GM18519 (cell line): ENCODE results near the gene IRF1.
A peak's percentile ranks its signal among the peaks of the same experiment; 100 is the strongest.

Source experiments
- ATAC-seq: cut with Tn5 transposase; IDR thresholded peaks from one replicate; pipeline ENCODE4 v1.9.1; 2021; ENCODE audit warnings: mild to moderate bottlenecking, moderate library complexity; ENCODE audit not compliant: unreplicated experiment, low FRiP score

Gene IRF1

DNA sequence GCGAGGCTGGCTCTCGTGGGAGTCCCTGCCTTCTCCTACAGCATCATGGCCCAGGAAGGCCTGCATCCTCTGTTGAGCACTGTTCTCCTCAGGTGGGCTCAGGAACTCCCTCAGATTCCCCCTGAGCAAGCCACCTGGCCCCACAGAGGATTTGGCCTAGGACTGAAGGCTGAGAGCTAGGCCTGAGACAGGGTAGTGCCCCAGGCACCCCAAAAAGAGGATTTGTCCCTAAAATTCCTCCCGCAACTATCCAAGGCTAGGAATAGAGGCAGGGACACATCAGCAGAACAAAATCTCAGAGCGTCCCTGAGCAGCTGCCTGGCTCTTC, 11.0 kb upstream of the IRF1 start:
- ATAC-seq = no peak

GRCh38 chr5:132500931-132501628, 10.5 kb upstream of the IRF1 start:
- no peak for ATAC-seq

DNA sequence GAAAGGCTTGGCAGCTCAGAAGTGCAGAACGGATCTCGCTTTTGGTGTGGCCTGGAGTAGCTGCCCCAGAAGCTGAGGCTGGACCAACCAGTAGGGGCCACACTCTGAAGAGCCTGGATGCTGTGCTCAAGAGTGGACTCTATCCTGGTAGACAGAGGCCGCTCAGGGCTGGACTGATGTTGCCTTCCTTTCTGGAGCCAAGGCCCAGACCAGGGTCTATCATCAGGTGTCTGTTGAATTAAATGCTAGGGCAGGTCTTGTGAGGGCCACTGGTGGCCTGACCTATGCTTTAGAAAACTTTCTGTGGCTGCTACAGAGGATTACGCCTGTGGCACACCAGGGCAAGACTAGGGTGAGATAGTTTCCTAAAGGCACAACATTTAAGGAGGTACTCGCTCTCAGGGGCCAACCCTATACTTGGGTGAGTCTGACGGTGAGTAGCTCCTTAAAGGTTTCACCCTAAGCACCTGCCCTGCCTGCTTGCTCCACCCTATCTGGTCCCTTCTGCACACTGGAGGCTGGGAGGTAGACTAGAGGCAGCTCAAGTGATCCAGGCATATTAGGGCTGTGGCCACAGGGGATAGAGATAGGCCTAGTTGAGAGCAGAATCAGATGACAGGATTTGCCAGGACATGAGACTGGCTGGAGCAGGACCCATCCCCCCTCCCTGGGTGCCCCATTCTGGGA, 9.8 kb upstream of the IRF1 start:
- ATAC-seq = no peak

DNA sequence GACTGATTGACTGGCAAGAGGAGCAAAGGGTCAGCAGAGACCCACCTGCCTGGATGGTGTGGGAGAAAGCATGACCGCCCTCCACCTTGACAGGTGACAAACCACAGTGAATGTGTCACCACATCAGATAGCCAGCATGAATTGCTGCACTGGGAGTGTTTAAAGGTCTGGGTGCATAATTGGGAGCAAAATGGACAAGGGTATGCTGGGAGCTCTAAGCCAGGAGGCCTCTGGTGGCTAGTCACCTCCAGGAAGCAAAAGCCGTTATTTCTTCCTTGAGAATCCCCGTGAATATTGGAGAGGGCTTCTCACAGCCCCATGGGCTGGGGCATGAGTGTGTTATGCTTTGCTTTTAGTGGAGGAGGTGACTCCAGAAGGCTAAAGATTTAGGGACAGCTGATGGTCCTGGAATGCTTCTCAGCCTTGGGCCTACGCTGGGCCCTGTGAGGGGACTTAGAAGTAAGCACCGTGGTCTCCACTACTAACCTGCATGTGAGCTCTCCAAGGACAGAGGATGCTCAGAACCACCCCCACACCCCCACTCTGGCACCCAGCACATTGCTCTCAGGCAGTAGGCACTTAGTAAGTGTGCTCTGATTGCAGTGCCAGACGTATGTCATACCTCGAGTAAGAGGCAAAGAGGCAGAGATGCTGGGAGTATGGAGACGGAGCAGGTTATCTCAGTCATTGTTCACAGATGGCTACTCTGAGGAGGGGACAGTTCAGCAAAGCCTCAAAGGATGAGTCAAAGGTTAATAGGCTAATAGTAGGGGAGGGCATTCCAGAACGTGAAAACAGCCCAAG, 9.1 kb upstream of the IRF1 start:
- no peak for ATAC-seq

GRCh38 chr5:132498686-132499271, 8.2 kb upstream of the IRF1 start:
- no peak for ATAC-seq

- no peak for ATAC-seq
Measured at GRCh38 chr5:132498152-132498551, 7.6 kb upstream of the IRF1 start.

DNA sequence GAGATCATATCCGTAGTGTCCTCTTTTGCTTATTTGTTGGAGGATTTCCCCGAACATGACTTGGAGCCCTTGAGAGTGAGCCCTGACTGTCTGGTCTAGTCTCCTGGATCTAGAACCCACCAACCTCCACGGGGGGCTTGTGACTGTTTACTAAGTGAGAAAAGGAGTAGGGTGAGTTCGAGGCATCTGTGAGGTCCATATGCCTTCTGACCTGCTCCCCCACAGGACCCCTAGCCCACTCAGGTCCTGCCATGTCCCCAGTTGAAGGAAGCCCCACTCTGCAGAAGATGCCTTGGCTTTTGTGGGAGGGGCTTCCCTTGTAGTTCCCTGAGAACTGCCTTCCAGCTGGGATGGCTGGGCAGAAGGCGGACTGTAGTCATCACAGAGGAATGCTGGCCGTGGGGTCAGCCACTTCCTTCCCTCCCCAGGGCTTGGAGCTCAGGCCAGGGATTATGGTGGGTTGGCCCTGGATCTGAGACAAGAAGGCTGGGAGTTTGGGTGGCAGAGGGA, 7.0 kb upstream of the IRF1 start:
- ATAC-seq = no peak

DNA sequence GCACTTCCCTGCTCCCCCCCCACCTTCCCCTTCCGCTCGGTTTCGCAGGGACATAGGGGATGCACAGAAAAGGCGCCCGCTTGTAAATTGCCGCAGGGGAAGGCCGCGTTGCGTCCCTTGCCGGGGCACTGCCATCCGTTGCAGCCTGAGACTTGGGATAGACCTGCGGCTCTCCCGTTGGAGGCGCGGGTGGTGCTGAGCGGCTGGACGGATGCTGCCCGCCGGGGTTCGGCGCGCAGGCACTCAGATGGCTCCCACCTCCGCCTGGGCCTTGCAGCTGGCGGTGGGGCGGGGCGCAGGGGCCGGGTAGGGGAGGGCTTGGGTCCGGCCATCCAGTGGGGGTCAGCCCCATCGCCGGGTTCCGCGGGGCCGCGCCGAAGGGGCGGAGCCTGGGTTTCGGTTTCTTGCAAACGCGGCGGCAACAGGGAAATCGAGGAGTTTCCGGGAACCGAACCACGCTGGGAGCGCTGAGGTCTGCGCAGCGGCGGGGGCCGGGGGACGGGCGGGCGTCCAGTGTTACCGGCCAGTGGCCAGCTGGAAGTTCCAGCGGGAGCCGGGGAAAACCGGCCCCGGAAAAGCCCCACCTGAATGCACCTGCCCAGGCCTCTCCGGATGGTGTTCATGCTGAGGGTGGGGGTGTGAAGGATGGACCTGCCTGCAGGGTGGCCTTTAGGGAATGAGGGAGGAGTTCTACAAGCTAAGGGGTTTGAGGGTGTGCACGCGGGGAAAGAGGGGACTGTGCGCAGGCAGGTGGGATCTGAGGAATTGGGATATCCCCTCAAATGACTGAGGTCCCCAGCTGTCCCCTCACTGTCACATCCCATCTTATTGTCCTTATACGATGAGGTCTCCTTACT, 6.3 kb upstream of the IRF1 start:
- no peak for ATAC-seq

- no peak for ATAC-seq
Measured at GRCh38 chr5:132496191-132496630, 5.6 kb upstream of the IRF1 start.

- ATAC-seq = no peak
Measured at GRCh38 chr5:132495667-132496190, 5.2 kb upstream of the IRF1 start.

DNA sequence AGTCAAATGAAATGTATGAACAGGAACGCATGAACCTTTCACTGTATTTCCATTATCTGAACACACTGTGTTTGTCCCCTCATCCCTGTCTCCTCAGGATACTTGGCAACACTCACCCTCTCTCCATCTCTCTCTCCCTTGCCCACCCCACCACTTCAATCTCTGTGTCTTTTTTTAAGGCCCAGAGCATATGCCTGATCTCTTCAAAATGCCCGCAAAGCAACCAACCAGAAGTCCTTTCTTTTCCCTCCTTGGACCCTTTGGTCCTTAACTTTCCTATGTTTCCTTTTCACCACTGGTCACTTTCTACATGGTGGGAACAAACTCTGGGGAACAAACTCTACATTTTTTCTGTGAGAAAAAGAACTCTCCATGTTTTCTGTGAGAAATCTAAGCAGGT, 3.2 kb upstream of the IRF1 start:
- no peak for ATAC-seq

- no peak for ATAC-seq
Measured at GRCh38 chr5:132493241-132493640, 2.7 kb upstream of the IRF1 start.

DNA sequence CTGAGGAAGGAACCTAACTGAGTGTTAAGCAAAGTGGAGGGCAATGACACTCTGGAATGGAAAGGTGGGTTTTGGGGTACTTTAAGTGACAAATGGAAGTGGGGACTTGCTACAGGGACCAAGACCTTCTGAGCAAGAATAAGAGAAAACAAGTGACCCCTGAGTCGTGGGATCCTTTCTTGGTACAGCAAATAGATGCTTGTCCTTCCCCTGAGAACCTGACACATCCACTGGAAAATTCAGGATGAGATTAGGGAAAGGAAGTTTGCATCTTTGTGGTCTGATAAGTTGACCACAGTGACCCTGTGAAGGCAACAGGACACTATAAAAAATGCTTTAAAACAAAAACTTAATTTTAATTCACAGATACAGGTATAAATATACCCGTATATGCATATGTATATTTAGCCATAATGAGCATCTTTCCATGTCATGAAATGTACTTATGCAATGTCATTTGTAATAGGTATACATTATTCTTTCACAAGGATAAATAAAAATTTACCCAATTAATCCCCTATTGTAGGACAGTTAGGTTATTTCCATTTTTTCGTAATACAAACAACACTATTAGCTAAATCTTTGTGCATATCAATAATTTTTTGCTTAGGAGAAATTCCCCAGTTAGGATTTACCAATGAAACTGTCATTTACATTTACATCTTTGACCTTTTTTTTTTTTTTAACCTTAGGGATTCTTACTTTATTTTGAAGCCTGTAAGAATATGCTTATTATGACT, 2.0 kb upstream of the IRF1 start:
- ATAC-seq = no peak

GRCh38 chr5:132491368-132492364, 1.1 kb upstream of the IRF1 start:
- ATAC-seq = no peak

GRCh38 chr5:132489871-132490483, 596 bp downstream of the IRF1 start:
- ATAC-seq = peak; percentile 22

DNA sequence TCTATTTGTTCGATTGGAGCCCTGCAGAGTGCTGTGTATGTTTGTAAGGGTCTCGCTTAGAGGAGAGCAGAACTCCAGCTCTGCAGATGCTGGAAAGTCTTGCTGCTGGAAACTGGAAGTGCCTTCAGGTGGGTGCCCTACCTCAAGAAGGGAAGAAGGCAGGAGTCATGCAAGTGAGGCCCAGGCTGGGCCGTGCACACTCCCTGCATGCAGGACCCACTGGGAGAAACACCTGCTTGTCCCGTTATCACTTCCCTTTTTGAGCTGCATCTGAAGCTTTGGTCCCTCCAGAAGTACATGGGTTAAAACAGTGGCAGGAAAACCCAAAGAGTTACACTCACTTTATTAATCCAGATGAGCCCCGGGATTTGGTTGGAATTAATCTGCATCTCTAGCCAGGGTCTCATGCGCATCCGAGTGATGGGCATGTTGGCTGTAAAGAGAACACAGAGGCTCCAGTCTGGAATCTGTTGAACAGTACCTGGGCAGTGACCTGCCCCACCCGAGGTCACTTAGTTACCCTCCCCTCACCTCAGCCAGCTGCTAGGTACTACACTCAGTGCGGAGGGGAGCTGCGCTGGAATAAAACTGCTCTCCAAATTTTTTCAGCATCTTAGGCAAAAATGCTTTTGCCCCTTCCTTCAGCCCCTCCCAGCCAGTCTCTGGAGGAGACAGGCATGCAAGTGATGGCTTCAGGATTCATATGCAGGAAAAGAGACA, 1.4 kb downstream of the IRF1 start:
- no peak for ATAC-seq

DNA sequence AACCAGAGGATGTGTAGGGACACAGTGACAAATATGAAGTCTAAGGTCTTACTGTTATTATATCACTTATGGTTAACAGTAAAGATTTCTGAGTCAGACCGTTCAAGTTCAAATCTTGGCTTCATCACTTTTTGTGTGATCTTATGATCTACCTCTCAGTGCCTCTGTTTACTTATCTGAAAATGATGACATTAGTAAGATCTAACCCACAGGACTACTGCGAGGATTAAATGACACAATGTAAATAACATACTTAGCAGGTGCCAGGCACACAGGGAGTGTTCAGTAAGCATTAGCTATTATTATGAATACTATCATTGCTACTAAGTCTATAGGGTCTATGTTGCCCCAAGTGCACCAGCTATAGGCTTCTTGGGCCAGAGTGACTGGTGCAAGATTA, 2.0 kb downstream of the IRF1 start:
- no peak for ATAC-seq
